WTC11 (cell line): ENCODE data around the gene PGBD5. TPM values are rescaled to one million over a fixed set of nuclear protein-coding genes. Genes with fewer than 3 reads are reported as not detected.
A peak's percentile ranks its signal among the peaks of the same experiment; 100 is the strongest.

Experiments
- CREM ChIP-seq: sonication (generic); formaldehyde crosslinking; IDR thresholded peaks from 2 replicates; pipeline ENCODE4 v1.8.1; 2022; ENCODE audit warnings: mild to moderate bottlenecking, missing genetic modification reagents, moderate library complexity
- ELF4 ChIP-seq: sonication (generic); formaldehyde crosslinking; IDR thresholded peaks from 2 replicates; pipeline ENCODE4 v1.8.1; 2022; ENCODE audit warnings: low read depth, mild to moderate bottlenecking, moderate library complexity, missing genetic modification reagents
- ETV6 ChIP-seq: sonication (generic); formaldehyde crosslinking; IDR thresholded peaks from 2 replicates; pipeline ENCODE4 v1.8.1; 2022; ENCODE audit warnings: mild to moderate bottlenecking, missing genetic modification reagents
- GRHL2 ChIP-seq: fragments of 250-450 bp; sonication (Bioruptor Pico); IDR thresholded peaks from 2 replicates; pipeline ENCODE4 v1.8.0; 2022; ENCODE audit warnings: mild to moderate bottlenecking, moderate library complexity; ENCODE audit not compliant: insufficient replicate concordance, severe bottlenecking
- JAZF1 ChIP-seq: fragments of 250-450 bp; sonication (Bioruptor Pico); IDR thresholded peaks from 2 replicates; pipeline ENCODE4 v1.9.0; 2021; ENCODE audit warnings: moderate library complexity, mild to moderate bottlenecking, inconsistent platforms
- JUN ChIP-seq: sonication (generic); formaldehyde crosslinking; IDR thresholded peaks from 2 replicates; pipeline ENCODE4 v1.8.0; 2023; ENCODE audit warnings: mild to moderate bottlenecking, missing genetic modification reagents
- KAT7 ChIP-seq: sonication (generic); formaldehyde crosslinking; IDR thresholded peaks from 2 replicates; pipeline ENCODE4 v1.8.1; 2023; ENCODE audit warnings: missing genetic modification reagents, mild to moderate bottlenecking, borderline replicate concordance
- MXD4 ChIP-seq: fragments of 250-450 bp; sonication (Bioruptor Pico); IDR thresholded peaks from 2 replicates; pipeline ENCODE4 v1.8.0; 2021; ENCODE audit warnings: mild to moderate bottlenecking, moderate library complexity, borderline replicate concordance
- NFE2L1 ChIP-seq: sonication (generic); formaldehyde crosslinking; IDR thresholded peaks from 2 replicates; pipeline ENCODE4 v1.8.1; 2023; ENCODE audit warnings: missing genetic modification reagents
- PRRX2 ChIP-seq: fragments of 250-450 bp; sonication (Bioruptor Pico); IDR thresholded peaks from 2 replicates; pipeline ENCODE4 v1.8.0; 2021; ENCODE audit warnings: mild to moderate bottlenecking
- RELA ChIP-seq: sonication (generic); formaldehyde crosslinking; IDR thresholded peaks from 2 replicates; pipeline ENCODE4 v1.8.1; 2022; ENCODE audit warnings: missing genetic modification reagents, mild to moderate bottlenecking, borderline replicate concordance
- SP1 ChIP-seq: sonication (generic); formaldehyde crosslinking; conservative IDR thresholded peaks from 2 replicates; pipeline ENCODE4 v1.8.1; 2022; ENCODE audit warnings: missing genetic modification reagents
- TCF7 ChIP-seq: sonication (generic); formaldehyde crosslinking; IDR thresholded peaks from 2 replicates; pipeline ENCODE4 v1.8.0; 2022; ENCODE audit warnings: mild to moderate bottlenecking, low read depth, missing genetic modification reagents, moderate library complexity
- TEAD4 ChIP-seq: sonication (generic); formaldehyde crosslinking; IDR thresholded peaks from 2 replicates; pipeline ENCODE4 v1.8.0; 2022; ENCODE audit warnings: mild to moderate bottlenecking, missing genetic modification reagents
- ZNF219 ChIP-seq: sonication (generic); formaldehyde crosslinking; IDR thresholded peaks from 2 replicates; pipeline ENCODE4 v1.8.0; 2023; ENCODE audit warnings: missing genetic modification reagents, mild to moderate bottlenecking, borderline replicate concordance
- ZNF232 ChIP-seq: sonication (generic); formaldehyde crosslinking; IDR thresholded peaks from 2 replicates; pipeline ENCODE4 v1.8.0; 2022; ENCODE audit warnings: mild to moderate bottlenecking, missing genetic modification reagents
- ZNF423 ChIP-seq: fragments of 250-450 bp; sonication (Bioruptor Pico); IDR thresholded peaks from 2 replicates; pipeline ENCODE4 v2.1.2; 2022; ENCODE audit warnings: mild to moderate bottlenecking, moderate library complexity
- total RNA-seq: library from RNA; stranded (reverse); gene quantifications from 3 replicates; pipeline ENCODE4 v1.2.3, GENCODE V29; 2021
- TF ChIP-seq, protein P1 (sequence below): fragments of 250-450 bp; sonication (Bioruptor Pico); conservative IDR thresholded peaks from 2 replicates; pipeline ENCODE4 v1.9.0; 2021; ENCODE audit warnings: mild to moderate bottlenecking
- TF ChIP-seq, protein P2 (sequence below): sonication (generic); formaldehyde crosslinking; IDR thresholded peaks from 2 replicates; pipeline ENCODE4 v1.8.1; 2023; ENCODE audit warnings: mild to moderate bottlenecking, moderate library complexity, missing genetic modification reagents
- TF ChIP-seq, protein P3 (sequence below): fragments of 200-600 bp; IDR thresholded peaks from 2 replicates; pipeline ENCODE4 v1.8.0; 2022; ENCODE audit warnings: antibody characterized with exemption
- TF ChIP-seq, protein P4 (sequence below): sonication (generic); formaldehyde crosslinking; IDR thresholded peaks from 2 replicates; pipeline ENCODE4 v1.8.0; 2022; ENCODE audit warnings: missing genetic modification reagents
- TF ChIP-seq, protein P5 (sequence below): sonication (generic); formaldehyde crosslinking; IDR thresholded peaks from 2 replicates; pipeline ENCODE4 v1.8.0; 2022; ENCODE audit warnings: mild to moderate bottlenecking, missing genetic modification reagents
- TF ChIP-seq, protein P6 (sequence below): sonication (generic); formaldehyde crosslinking; conservative IDR thresholded peaks from 2 replicates; pipeline ENCODE4 v1.8.1; 2023; ENCODE audit warnings: mild to moderate bottlenecking, low read depth, missing genetic modification reagents, moderate library complexity

Gene PGBD5
- total RNA-seq, 1 experiment from 2014 or later: 23.8 TPM

DNA sequence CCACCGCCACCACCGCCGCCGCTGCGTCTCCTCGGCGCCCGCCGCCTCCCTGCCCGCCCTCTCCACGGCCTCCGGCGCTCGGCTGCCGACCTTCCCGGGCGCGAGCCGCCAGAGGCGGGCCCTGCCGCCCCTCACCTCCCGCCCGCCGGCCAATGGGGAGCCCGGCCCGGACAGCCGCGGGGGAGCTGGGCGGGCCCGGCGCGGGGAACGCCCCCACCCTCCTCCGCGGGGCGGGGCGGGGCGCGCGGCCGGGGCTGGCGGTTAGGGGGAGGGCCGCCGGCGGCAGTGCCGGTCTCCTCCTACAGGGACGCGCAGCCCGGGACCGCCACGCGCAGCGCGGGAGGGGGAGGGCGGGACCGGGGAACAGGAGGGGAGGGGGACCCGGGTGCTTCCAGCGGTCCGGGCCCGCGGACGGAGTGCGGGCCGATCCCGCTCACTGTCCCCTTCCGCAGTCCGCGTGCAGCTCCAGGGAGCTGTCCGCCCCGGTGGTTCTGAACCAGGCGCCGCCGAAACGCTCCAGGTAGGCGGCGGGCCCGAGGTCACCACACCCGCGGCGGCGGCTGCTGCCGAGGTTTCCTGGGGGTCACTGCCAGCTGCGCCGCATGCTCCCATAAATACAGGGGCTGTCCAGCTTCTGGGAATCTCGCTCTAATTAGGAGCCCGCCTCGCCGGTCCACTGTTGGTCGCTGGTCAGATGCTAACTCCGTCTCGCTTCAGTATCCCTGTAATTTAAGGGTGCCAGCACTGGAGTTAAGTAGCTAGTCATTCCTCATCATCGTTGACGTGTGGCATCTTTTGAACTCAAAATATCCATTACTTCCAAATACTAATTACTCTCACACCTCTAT lies at the start of gene PGBD5 (continued):
- TF ChIP-seq, protein P1, sequence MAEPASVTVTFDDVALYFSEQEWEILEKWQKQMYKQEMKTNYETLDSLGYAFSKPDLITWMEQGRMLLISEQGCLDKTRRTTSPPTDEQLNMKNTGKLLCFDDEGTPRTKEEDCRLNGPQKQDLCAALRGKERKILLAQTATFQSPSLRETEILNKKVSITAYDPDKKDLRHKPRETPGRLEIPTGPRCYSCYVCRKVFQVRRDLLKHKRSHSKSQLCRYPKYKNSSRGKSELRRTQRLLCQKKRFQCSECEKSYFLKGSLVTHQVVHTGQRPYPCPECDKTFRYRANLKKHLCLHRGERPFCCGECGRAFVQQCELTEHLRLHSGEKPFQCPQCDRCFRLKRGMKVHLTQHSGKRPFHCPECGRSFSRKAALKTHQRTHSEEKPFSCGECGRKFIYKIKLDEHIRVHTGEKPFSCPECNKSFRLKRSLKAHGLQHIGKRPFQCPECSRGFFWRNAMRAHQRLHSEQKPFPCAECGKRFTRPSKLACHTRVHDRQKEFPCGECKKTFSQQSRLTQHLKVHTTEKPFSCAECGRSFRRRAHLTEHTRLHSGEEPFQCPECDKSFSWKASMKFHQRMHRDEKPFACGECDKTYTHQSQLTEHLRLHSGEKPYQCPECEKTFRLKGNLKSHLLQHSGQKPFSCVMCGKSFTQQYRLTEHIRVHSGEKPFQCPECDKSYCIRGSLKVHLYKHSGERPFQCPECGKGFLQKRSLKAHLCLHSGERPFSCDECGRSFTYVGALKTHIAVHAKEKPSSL (CRISPR knock-in tag): no peak
- TF ChIP-seq JUN: peak; percentile 94
- peak; percentile 82; the same call in 1 of the 2 replicates for TF ChIP-seq TEAD4
- peak; percentile 60 for TF ChIP-seq CREM (CRISPR knock-in tag)
- TF ChIP-seq, protein P2, sequence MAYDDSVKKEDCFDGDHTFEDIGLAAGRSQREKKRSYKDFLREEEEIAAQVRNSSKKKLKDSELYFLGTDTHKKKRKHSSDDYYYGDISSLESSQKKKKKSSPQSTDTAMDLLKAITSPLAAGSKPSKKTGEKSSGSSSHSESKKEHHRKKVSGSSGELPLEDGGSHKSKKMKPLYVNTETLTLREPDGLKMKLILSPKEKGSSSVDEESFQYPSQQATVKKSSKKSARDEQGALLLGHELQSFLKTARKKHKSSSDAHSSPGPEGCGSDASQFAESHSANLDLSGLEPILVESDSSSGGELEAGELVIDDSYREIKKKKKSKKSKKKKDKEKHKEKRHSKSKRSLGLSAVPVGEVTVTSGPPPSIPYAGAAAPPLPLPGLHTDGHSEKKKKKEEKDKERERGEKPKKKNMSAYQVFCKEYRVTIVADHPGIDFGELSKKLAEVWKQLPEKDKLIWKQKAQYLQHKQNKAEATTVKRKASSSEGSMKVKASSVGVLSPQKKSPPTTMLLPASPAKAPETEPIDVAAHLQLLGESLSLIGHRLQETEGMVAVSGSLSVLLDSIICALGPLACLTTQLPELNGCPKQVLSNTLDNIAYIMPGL (CRISPR knock-in tag): peak; percentile 62; the same call in 1 of the 2 replicates
- TF ChIP-seq ZNF219 (CRISPR knock-in tag): peak; percentile 91; the same call in 1 of the 2 replicates
- no peak for TF ChIP-seq MXD4
- TF ChIP-seq, protein P3, sequence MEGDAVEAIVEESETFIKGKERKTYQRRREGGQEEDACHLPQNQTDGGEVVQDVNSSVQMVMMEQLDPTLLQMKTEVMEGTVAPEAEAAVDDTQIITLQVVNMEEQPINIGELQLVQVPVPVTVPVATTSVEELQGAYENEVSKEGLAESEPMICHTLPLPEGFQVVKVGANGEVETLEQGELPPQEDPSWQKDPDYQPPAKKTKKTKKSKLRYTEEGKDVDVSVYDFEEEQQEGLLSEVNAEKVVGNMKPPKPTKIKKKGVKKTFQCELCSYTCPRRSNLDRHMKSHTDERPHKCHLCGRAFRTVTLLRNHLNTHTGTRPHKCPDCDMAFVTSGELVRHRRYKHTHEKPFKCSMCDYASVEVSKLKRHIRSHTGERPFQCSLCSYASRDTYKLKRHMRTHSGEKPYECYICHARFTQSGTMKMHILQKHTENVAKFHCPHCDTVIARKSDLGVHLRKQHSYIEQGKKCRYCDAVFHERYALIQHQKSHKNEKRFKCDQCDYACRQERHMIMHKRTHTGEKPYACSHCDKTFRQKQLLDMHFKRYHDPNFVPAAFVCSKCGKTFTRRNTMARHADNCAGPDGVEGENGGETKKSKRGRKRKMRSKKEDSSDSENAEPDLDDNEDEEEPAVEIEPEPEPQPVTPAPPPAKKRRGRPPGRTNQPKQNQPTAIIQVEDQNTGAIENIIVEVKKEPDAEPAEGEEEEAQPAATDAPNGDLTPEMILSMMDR: no peak
- TF ChIP-seq TCF7 (CRISPR knock-in tag): peak; percentile 93
- TF ChIP-seq, protein P4, sequence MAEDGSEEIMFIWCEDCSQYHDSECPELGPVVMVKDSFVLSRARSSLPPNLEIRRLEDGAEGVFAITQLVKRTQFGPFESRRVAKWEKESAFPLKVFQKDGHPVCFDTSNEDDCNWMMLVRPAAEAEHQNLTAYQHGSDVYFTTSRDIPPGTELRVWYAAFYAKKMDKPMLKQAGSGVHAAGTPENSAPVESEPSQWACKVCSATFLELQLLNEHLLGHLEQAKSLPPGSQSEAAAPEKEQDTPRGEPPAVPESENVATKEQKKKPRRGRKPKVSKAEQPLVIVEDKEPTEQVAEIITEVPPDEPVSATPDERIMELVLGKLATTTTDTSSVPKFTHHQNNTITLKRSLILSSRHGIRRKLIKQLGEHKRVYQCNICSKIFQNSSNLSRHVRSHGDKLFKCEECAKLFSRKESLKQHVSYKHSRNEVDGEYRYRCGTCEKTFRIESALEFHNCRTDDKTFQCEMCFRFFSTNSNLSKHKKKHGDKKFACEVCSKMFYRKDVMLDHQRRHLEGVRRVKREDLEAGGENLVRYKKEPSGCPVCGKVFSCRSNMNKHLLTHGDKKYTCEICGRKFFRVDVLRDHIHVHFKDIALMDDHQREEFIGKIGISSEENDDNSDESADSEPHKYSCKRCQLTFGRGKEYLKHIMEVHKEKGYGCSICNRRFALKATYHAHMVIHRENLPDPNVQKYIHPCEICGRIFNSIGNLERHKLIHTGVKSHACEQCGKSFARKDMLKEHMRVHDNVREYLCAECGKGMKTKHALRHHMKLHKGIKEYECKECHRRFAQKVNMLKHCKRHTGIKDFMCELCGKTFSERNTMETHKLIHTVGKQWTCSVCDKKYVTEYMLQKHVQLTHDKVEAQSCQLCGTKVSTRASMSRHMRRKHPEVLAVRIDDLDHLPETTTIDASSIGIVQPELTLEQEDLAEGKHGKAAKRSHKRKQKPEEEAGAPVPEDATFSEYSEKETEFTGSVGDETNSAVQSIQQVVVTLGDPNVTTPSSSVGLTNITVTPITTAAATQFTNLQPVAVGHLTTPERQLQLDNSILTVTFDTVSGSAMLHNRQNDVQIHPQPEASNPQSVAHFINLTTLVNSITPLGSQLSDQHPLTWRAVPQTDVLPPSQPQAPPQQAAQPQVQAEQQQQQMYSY (CRISPR knock-in tag): no peak
- TF ChIP-seq GRHL2 (CRISPR knock-in tag): no peak
- TF ChIP-seq NFE2L1 (CRISPR knock-in tag): 0 out of 2 replicates have a peak, but pooled peaks have one; percentile 54
- peak; percentile 96 for TF ChIP-seq ZNF232 (CRISPR knock-in tag)
- no peak for TF ChIP-seq JAZF1 (CRISPR knock-in tag)
- TF ChIP-seq SP1 (CRISPR knock-in tag): peak; percentile 96
- no peak for TF ChIP-seq ZNF423 (CRISPR knock-in tag)
- peak; percentile 90; the same call in 1 of the 2 replicates for TF ChIP-seq RELA (CRISPR knock-in tag)
- TF ChIP-seq KAT7 (CRISPR knock-in tag): 0 out of 2 replicates have a peak, but pooled peaks have one; percentile 50
- TF ChIP-seq ETV6 (CRISPR knock-in tag): 0 out of 2 replicates have a peak, but pooled peaks have one; percentile 16
- TF ChIP-seq, protein P5, sequence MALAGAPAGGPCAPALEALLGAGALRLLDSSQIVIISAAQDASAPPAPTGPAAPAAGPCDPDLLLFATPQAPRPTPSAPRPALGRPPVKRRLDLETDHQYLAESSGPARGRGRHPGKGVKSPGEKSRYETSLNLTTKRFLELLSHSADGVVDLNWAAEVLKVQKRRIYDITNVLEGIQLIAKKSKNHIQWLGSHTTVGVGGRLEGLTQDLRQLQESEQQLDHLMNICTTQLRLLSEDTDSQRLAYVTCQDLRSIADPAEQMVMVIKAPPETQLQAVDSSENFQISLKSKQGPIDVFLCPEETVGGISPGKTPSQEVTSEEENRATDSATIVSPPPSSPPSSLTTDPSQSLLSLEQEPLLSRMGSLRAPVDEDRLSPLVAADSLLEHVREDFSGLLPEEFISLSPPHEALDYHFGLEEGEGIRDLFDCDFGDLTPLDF (CRISPR knock-in tag): 0 out of 2 replicates have a peak, but pooled peaks have one; percentile 62
- peak; percentile 92 for TF ChIP-seq ELF4 (CRISPR knock-in tag)
- TF ChIP-seq, protein P6, sequence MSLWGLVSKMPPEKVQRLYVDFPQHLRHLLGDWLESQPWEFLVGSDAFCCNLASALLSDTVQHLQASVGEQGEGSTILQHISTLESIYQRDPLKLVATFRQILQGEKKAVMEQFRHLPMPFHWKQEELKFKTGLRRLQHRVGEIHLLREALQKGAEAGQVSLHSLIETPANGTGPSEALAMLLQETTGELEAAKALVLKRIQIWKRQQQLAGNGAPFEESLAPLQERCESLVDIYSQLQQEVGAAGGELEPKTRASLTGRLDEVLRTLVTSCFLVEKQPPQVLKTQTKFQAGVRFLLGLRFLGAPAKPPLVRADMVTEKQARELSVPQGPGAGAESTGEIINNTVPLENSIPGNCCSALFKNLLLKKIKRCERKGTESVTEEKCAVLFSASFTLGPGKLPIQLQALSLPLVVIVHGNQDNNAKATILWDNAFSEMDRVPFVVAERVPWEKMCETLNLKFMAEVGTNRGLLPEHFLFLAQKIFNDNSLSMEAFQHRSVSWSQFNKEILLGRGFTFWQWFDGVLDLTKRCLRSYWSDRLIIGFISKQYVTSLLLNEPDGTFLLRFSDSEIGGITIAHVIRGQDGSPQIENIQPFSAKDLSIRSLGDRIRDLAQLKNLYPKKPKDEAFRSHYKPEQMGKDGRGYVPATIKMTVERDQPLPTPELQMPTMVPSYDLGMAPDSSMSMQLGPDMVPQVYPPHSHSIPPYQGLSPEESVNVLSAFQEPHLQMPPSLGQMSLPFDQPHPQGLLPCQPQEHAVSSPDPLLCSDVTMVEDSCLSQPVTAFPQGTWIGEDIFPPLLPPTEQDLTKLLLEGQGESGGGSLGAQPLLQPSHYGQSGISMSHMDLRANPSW: no peak
- no peak for TF ChIP-seq PRRX2 (CRISPR knock-in tag)
